ENCODE data around the gene VPS13C.

The VPS13C gene

GRCh38 chr15:61807281-61807929 is 252.8 kb downstream of the VPS13C start:
- DNase-seq: peak; percentile 17
